Right cardiac atrium (tissue), 5 donors: ENCODE data around the gene C2CD4C. TPM values are rescaled to one million over a fixed set of nuclear protein-coding genes. Genes with fewer than 3 reads are reported as not detected.
"Not testable (repeated sequence)": the region's sequence is repeated elsewhere in the genome, so short reads cannot be mapped to it uniquely, and the experiment has no call there.

Experiments used
- ATAC-seq, 2 donors: fragments of 200-7000 bp; cut with Tn5 transposase; one replicate each; pipeline versions ENCODE4 v1.8.0 to v1.9.1; 2020; ENCODE audit warnings: moderate library complexity in 2 of 2, mild to moderate bottlenecking in 1 of 2
- DNase-seq, 3 donors: peaks; one replicate each; pipeline ENCODE4 v3.0.0-alpha.2; 2020
- H3K27ac ChIP-seq: one replicate; pipeline ENCODE4 v1.5.1; 2013; ENCODE audit warnings: mild to moderate bottlenecking, low read length, control low read depth, moderate library complexity
- H3K27me3 ChIP-seq: one replicate; pipeline ENCODE4 v1.6.1; 2013; ENCODE audit not compliant: control insufficient read depth, insufficient read depth
- H3K4me1 ChIP-seq: one replicate; pipeline ENCODE4 v1.6.1; 2013; ENCODE audit warnings: low read length; ENCODE audit not compliant: control insufficient read depth, insufficient read depth
- H3K4me3 ChIP-seq: one replicate; pipeline ENCODE4 v1.5.1; 2013; ENCODE audit warnings: low read length, control low read depth
- H3K9me3 ChIP-seq: one replicate; pipeline ENCODE4 v1.6.1; 2013; ENCODE audit warnings: low read length; ENCODE audit not compliant: control insufficient read depth
- WGBS: extraction: QIAGEN DNeasy Blood & Tissue Kit; methylation state at CpG from one replicate; pipeline ENCODE4 v1.1.7; 2013; 5-methylcytosine and 5-hydroxymethylcytosine counted together
- intact Hi-C, 4 donors: fragments of 100-400 bp; cut with DNase I; formaldehyde crosslinking; loops; one replicate each; pipeline versions ENCODE4 v1.11.0 to v1.14.0; 2022 to 2023
- polyA plus RNA-seq: library from polyadenylated mRNA; stranded (reverse); fragments of 200-250 nt; gene quantifications from one replicate; pipeline ENCODE4 v1.2.3, GENCODE V29; 2013
- total RNA-seq, 4 donors: library from RNA; stranded (reverse); fragmentation: NEBNext Ultra II Directional; extraction: Animal tissue kit (Norgen Biotek cat#: 25700); gene quantifications; one replicate each; pipeline ENCODE4 v1.2.1, GENCODE V29; 2021
- donor health status: healthy with polysubstance abuse.
- donor health status: DM: no; HTN: yes; CAD: no.
- donor health status: DM: no; HTN: no; CAD: no.
- donor health status: DM: no; HTN: yes; CAD: no; lungs with severe emphysema.
- donor health status: DM: yes; HTN: yes; CAD: no.

The C2CD4C gene
- total and polyA plus RNA-seq, 5 donors, result 0.35 to 1.2 (median 0.64) TPM

DNA sequence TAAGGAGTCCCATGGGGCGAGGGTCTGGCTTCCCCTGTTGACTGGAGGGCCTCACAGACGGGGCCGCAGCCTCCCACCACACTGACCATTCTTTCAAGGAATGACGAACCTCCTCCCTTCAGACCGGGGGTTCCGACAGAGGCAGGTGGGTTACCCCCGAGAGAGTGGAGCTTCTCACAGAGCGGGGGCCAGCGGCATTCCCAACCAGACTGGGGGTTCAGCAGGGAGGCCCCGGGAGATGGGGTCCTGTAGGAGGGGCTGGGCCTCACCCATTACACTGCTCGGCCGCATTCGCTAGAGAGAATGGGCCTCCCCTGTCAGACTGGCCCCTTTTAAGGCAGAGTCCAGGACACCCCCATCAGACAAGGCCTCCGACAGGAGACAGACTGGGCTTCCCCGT is 15.6 kb upstream of the C2CD4C start:
- peak in 1 of 3 donors; percentile 18 for DNase-seq

DNA sequence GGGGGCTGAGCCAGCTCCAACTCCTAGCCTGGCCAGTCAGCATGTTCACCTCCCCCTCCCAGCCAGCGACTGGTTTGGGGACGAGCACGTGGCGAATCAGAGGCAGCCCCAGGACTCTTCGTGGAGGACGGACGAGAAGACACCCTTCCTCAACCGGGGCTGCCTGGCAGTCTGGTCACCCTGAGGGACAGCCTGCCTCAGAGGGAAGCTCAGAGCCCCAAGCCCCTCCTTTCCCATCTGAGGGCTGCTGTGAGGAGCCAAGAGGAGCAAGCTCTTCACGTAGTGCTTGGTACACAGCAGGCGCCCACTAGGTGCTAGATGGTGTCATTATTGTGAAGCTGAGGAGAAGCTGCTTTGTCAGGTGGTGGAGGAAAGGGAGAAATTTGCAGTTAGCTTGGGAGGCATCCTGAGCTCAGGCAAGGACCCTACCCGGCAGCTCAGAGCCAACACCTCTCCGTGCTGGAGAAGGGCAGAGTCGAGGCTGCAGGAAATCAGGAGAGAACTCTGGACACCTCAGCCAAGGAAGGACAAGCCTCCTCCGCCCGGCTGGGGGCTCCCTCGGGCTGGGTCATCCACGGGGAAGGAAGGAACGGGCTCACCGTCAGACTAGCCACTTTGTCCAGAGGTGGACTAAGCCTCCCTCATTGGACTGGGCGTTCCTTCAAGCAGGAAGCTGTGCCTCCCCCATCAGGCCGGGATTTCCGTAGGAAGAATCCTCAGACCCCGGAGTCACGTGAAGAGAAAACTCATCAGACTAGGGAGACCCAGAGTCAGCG is 14.9 kb upstream of the C2CD4C start:
- WGBS, result 81% methylated on average over 25 of the region's 25 CpGs
- no peaks in the 10 kb centered on the region for H3K27me3 ChIP-seq
- DNase-seq (peak in 2 of 3 donors; percentile 23 to 27), ATAC-seq (no peak)
- no peaks in the 10 kb centered on the region for H3K4me1 ChIP-seq
- no peak overlapping the region for H3K4me3 ChIP-seq
- H3K27ac ChIP-seq, result no peak overlapping the region
- H3K9me3 ChIP-seq, result no peaks in the 10 kb centered on the region
- intact Hi-C loops, result no loop called here

More for the DNA sequence above, 15.6 kb upstream of the C2CD4C start:
- H3K27me3 ChIP-seq, result no peaks in the 10 kb centered on the region
- no peaks in the 10 kb centered on the region for H3K9me3 ChIP-seq
- no peak overlapping the region for H3K27ac ChIP-seq
- H3K4me1 ChIP-seq, result no peaks in the 10 kb centered on the region
- no peak overlapping the region for H3K4me3 ChIP-seq
- intact Hi-C loops, result no loop called here
- ATAC-seq, result peak in 1 of 2 donors; percentile 23
- WGBS, result 91% methylated on average over 15 of the region's 15 CpGs

DNA sequence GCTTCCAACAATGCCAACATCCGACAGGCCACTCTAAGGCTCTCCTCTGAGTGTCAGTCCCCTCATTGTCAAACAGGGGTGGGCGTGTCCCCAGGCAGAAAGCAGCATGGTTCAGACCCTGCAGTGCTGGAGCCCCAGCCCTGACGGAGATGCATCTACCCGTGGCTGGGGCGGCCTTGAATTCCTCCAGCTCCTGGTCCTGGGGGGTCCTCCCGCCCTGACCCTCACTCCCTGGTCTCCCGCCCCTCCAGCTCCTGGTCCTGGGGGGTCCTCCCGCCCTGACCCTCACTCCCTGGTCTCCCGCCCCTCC is 13.9 kb upstream of the C2CD4C start:
- H3K9me3 ChIP-seq, H3K4me1 ChIP-seq, ATAC-seq, H3K27me3 ChIP-seq, DNase-seq, H3K4me3 ChIP-seq, intact Hi-C loops, H3K27ac ChIP-seq: not testable (repeated sequence)
- WGBS, result 86% methylated on average over 7 of the region's 9 CpGs

DNA sequence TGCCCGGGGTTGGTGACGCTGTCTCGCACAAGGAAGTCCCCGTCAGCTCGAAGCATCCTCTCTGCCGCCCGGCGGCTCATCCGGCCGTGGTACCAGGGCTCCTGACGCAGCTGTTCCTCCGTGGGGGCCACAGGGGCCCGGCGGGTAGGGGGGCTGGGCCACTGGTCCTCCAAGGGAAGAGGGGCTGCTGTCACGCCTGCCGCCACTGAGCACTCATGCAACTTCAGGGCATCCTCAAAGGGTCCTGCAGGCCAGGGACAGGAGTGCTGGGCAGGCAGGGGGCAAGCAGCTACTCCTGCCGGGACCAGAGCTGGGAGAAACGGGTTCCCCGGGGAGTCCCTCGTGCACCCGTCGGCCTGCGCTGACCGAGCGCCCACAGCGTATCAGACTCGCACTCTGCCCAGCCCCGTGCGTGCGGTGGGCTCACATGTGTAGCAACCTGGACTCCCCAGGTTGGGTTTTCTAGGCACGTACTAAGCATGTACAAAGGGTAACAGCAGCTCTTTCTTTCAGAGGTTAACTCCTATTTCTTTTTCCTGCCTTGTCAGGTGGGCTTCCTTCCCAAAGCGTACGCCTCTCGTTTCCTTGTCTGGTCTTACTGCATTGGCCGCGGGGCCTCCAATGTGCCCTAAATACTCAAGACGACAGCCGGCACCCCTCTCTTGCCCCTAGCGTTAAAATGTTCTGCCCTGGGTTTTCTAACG is 13.4 kb upstream of the C2CD4C start:
- intact Hi-C loops, result no loop called here
- no peak overlapping the region for H3K4me3 ChIP-seq
- H3K9me3 ChIP-seq, result no peaks in the 10 kb centered on the region
- WGBS, result 87% methylated on average over 40 of the region's 40 CpGs
- no peak for ATAC-seq
- DNase-seq, result peak in 1 of 3 donors; percentile 51
- no peak overlapping the region for H3K27ac ChIP-seq
- no peaks in the 10 kb centered on the region for H3K4me1 ChIP-seq
- H3K27me3 ChIP-seq, result no peaks in the 10 kb centered on the region

DNA sequence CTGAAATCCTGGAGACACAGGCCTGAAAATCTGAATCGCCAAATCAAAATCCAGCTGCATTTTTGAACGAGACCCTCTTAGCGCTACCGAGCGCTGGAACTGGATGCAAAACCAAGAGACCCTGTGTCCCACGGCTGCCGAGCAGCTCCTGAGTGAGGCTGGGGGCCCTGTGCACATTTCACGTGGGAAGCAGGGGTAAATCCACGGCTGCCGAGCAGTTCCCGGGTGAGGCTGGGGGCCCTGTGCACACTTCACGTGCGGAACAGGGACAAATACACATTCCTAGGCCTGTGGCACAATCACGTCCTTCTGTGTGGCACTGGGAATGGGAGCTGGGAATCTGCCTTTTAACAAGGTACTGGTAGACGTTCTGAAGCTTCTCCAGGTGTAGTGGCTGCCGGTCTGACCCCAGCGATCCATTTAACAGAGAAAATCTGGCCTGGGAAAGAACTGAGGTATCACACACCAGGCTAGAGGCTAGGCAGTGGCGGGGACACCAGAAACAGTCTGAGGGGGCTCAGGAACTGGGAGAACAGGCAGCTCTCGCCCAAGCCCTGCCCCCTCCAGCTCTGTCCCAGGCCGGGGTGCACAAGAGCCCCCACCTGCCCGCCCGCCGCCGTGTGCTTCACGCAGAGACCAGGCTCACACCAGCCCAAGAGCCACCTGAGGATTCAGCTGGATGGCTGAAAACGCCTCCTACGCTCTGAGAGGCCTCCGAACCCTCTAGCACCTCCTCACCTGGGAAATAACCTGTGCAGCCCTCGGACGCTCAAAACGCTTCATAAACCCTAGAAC is 11.0 kb upstream of the C2CD4C start:
- no peak overlapping the region for H3K27ac ChIP-seq
- peak in 1 of 3 donors; percentile 5 for DNase-seq

DNA sequence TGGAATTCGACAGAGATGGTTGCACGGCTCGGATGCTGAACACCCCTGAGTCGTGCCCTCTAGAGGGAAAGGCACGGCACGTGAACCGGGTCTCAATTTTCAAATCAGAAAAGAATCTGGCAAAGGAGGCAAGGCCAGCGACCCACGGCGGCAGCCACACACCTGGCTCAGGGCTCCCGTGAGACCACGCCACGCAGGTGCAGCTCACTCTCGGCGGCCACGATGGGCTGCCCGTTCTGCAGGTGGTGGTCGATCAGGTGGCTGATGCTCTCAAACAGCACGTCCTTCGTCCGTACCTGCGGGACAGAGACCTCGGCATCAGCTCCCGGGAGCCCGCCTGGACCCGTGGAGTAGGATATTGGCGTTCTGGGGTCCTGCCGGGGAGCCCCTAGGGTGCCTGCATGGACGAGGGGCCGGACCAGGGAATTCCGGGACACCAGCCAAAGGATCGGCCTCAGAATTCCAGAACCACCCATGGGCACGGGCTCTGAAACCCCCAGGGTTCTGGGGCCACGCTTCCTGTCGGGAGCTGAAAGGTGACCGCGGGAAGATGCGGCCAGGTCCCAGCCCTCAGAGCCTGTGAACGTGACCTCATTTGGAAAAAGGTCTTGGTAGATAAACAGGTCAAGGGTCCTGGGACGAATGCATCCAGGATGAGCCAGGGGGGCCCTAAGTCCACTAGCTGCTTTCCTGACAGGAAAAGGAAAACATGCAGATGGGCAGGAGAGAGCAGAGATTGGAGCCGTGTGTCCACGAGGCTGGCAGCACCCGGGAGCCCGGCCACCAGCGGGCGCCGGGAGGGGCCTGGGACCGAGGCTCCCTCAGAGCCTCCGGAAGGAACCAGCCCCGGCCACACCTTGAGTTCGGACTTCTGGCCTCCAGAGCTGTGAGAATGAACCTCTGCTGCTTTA is 10.1 kb upstream of the C2CD4C start:
- 73% methylated on average over 51 of the region's 51 CpGs for WGBS
- DNase-seq (peak in 1 of 3 donors; percentile 38), ATAC-seq (peak; percentile 27 to 80)
- Histone ChIP-seq H3K4me3 (no peak overlapping the region), H3K27me3 (no peaks in the 10 kb centered on the region), H3K27ac (no peak overlapping the region), H3K4me1 (no peaks in the 10 kb centered on the region), H3K9me3 (no peaks in the 10 kb centered on the region)
- intact Hi-C loops, result no loop called here

More for the DNA sequence above, 11.0 kb upstream of the C2CD4C start:
- no peaks in the 10 kb centered on the region for H3K4me1 ChIP-seq
- H3K27me3 ChIP-seq, result no peaks in the 10 kb centered on the region
- H3K4me3 ChIP-seq, result no peak overlapping the region
- ATAC-seq, result no peak
- 85% methylated on average over 31 of the region's 31 CpGs for WGBS
- intact Hi-C loops, result no loop called here
- H3K9me3 ChIP-seq, result no peaks in the 10 kb centered on the region

DNA sequence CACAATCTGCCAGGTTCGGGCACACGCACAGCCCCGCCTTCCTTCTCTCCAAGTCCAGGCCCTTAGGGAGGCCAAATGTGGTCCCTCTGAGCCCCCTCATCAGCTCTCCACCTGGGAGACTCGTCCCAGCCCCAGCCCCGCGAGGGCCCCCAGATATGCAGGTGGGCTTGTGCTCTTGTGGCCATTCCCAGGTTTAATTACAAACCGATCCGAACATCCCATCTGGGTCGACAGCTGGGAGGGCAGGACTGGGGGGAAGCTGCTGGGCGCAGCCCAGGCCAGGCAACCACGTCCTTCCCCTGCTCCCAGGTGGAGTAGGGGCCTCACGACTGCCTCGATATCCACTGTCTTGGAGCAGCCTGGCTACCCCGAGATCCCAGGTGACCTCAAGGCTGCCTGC is 7.5 kb upstream of the C2CD4C start:
- H3K27ac ChIP-seq, result no peak overlapping the region
- 87% methylated on average over 14 of the region's 14 CpGs for WGBS
- H3K4me3 ChIP-seq, result no peak overlapping the region
- intact Hi-C loops, result no loop called here
- H3K27me3 ChIP-seq, result no peaks in the 10 kb centered on the region
- H3K4me1 ChIP-seq, result no peaks in the 10 kb centered on the region
- DNase-seq, result peak in 1 of 3 donors; percentile 22
- no peaks in the 10 kb centered on the region for H3K9me3 ChIP-seq
- no peak for ATAC-seq

DNA sequence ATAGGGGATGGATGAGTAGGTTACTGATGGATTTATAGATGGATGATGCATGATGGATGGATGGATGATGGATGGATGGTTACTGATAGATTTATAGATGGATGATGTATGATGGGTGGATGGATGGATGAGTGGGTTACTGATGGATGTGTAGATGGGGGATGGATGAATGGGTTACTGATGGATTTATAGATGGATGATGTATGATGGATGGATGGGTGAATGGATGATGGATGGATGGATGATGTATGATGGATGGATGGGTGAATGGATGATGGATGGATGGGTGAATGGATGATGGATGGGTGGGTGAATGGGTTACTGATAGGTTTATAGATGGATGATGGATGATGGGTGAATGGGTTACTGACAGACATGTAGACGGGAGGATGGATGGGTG is 6.3 kb upstream of the C2CD4C start:
- Histone ChIP-seq H3K27ac (no peak overlapping the region), H3K4me1 (no peaks in the 10 kb centered on the region), H3K9me3 (no peaks in the 10 kb centered on the region), H3K27me3 (no peaks in the 10 kb centered on the region), H3K4me3 (no peak overlapping the region)
- intact Hi-C loops, result no loop called here
- ATAC-seq (no peak), DNase-seq (no peak)
- WGBS, result 94% methylated on average over 1 of the region's 1 CpG

DNA sequence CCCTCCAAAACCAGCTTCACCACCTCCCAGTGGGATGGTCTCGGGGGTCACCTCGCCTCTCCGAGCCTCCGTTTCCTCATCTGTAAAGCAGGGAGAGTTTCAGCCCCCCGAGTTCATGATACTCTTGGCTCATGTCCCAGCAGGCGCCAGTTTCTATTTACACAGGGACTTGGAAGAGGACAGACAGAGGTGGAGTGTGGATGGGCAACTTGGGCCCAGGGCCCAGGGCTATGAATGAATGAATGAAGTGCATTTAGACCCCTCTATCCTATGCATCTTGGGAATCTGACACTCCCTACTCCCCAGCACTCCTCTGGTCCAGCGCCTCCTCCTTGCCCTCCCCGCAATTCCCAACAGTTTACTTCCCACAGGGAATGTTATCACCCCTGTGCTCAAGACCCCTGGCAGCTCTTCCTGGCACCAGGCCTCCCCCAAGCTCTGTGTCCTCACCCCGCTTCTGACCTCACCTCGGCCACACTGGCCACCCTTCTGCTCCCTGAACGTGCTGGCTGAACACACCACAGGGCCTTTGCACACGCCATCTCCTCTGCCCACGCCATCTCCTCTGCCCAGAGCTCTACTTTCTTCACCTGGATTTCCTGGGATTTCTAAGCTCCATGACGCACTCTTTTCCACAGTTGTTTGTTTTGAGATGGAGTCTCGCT is 4.9 kb upstream of the C2CD4C start:
- intact Hi-C loops, result no loop called here
- DNase-seq, result peak in 1 of 3 donors; percentile 4
- H3K4me1 ChIP-seq, result no peaks in the 10 kb centered on the region
- no peaks in the 10 kb centered on the region for H3K27me3 ChIP-seq
- H3K4me3 ChIP-seq, result no peak overlapping the region
- WGBS, result 72% methylated on average over 15 of the region's 15 CpGs
- H3K27ac ChIP-seq, result no peak overlapping the region
- ATAC-seq, result no peak
- no peaks in the 10 kb centered on the region for H3K9me3 ChIP-seq
